H1 (cell line): ENCODE measurements around the gene UVSSA. TPM values are rescaled to one million over a fixed set of nuclear protein-coding genes. Genes with fewer than 3 reads are reported as not detected.

Experiments
- CTCF ChIA-PET: fragments of 300-600 bp; sonication (Branson Sonifier 250); formaldehyde crosslinking; loops from one replicate; lab custom pipeline; 2021; ENCODE audit not compliant: partially characterized antibody; lab: Charles Lee
- POLR2A ChIA-PET: fragments of 300-600 bp; sonication (Branson Sonifier 250); formaldehyde crosslinking; loops from one replicate; lab custom pipeline; 2021; ENCODE audit warnings: inconsistent platforms; ENCODE audit not compliant: partially characterized antibody; lab: Charles Lee
- DNase-seq, 2 experiments: peaks; one replicate each; pipeline versions ENCODE4 v3.0.0 to v3.0.0-alpha.2; 2010 to 2022; ENCODE audit warnings: low spot score in 2 of 2, low read depth in 1 of 2, mixed read lengths in 1 of 2
- FAIRE-seq: peaks from 2 replicates; lab custom pipeline; 2011; peaks lifted over from hg19 to GRCh38; lab: Jason Lieb, UNC
- H2AFZ ChIP-seq: 2 replicates; pipeline ENCODE4 v1.8.1; 2012; ENCODE audit warnings: low read length, inconsistent platforms
- H2AK5ac ChIP-seq: 2 replicates; pipeline ENCODE4 v1.6.1; 2013; ENCODE audit warnings: low read depth, low read length
- H2BK120ac ChIP-seq: replicated peaks from 2 replicates; pipeline ENCODE3; 2013; ENCODE audit warnings: low read depth, low read length, inconsistent platforms
- H2BK12ac ChIP-seq: 2 replicates; pipeline ENCODE4 v1.6.1; 2013; ENCODE audit warnings: low read depth, low read length
- H2BK15ac ChIP-seq: 2 replicates; pipeline ENCODE4 v1.6.1; 2013; ENCODE audit warnings: low read length
- H2BK20ac ChIP-seq: 2 replicates; pipeline ENCODE4 v1.6.1; 2013; ENCODE audit warnings: low read length
- H2BK5ac ChIP-seq: 2 replicates; pipeline ENCODE4 v1.6.1; 2013; ENCODE audit warnings: low read depth, low read length
- H3K14ac ChIP-seq: 2 replicates; pipeline ENCODE4 v1.6.1; 2013; ENCODE audit warnings: inconsistent platforms; ENCODE audit not compliant: insufficient read length
- H3K18ac ChIP-seq: 2 replicates; pipeline ENCODE4 v1.6.1; 2013; ENCODE audit warnings: low read length; ENCODE audit errors: extremely low read depth
- H3K23ac ChIP-seq: 2 replicates; pipeline ENCODE4 v1.6.1; 2013; ENCODE audit warnings: inconsistent platforms; ENCODE audit not compliant: insufficient read length
- H3K23me2 ChIP-seq: 2 replicates; pipeline ENCODE4 v1.6.1; 2013; ENCODE audit warnings: low read depth, low read length
- H3K27ac ChIP-seq: 2 replicates; pipeline ENCODE4 v1.6.1; 2011; ENCODE audit warnings: low read depth, low read length, inconsistent platforms
- H3K27me3 ChIP-seq, 4 experiments: replicated peaks in 1 of 4; 1 replicate in 1 of 4; 2 replicates in 3 of 4; pipeline versions ENCODE4 v1.6.1 to v1.8.1; 2011 to 2013; ENCODE audit warnings: low read length in 3 of 4, mild to moderate bottlenecking in 3 of 4, inconsistent platforms in 2 of 4, mixed read lengths in 2 of 4, moderate library complexity in 1 of 4; ENCODE audit not compliant: control insufficient read depth in 3 of 4, insufficient read depth in 3 of 4; ENCODE audit errors: extremely low read depth in 1 of 4
- H3K36me3 ChIP-seq, 4 experiments: 2 replicates each; pipeline versions ENCODE4 v1.6.1 to v1.8.1; 2011 to 2013; ENCODE audit warnings: mild to moderate bottlenecking in 4 of 4, low read length in 3 of 4, moderate library complexity in 2 of 4, control low read depth in 1 of 4, inconsistent platforms in 1 of 4; ENCODE audit not compliant: insufficient read depth in 4 of 4, control insufficient read depth in 2 of 4
- H3K4ac ChIP-seq: replicated peaks from 2 replicates; pipeline ENCODE3; 2013; ENCODE audit warnings: low read length, low read depth, mixed read lengths, inconsistent platforms; ENCODE audit not compliant: insufficient read length
- H3K4me1 ChIP-seq, 4 experiments: replicated peaks in 1 of 4; 1 replicate in 1 of 4; 2 replicates in 3 of 4; pipeline versions ENCODE4 v1.6.1 to v1.8.1; 2011 to 2013; ENCODE audit warnings: low read length in 3 of 4, inconsistent platforms in 2 of 4, mixed read lengths in 1 of 4; ENCODE audit not compliant: insufficient read depth in 4 of 4, control insufficient read depth in 3 of 4
- H3K4me2 ChIP-seq, 2 experiments: 2 replicates each; pipeline versions ENCODE4 v1.6.1 to v1.8.1; 2011 to 2013; ENCODE audit warnings: low read depth in 2 of 2, low read length in 2 of 2, control low read depth in 1 of 2, inconsistent platforms in 1 of 2, mild to moderate bottlenecking in 1 of 2; ENCODE audit not compliant: insufficient read depth in 1 of 2
- H3K4me3 ChIP-seq, 4 experiments: fragments of 200-600, 300-600 bp in 1 of 4; sonication (generic), shearing (Covaris generic), sonication (Bioruptor Twin) in 1 of 4; 2 replicates each; pipeline versions ENCODE4 v1.5.1 to v1.8.1; 2011 to 2016; ENCODE audit warnings: low read length in 4 of 4, low read depth in 3 of 4, control low read depth in 2 of 4, inconsistent platforms in 2 of 4, mild to moderate bottlenecking in 2 of 4, mixed read lengths in 1 of 4, moderate library complexity in 1 of 4; ENCODE audit not compliant: insufficient read depth in 2 of 4; ENCODE audit errors: extremely low read depth in 1 of 4
- H3K56ac ChIP-seq: replicated peaks from 2 replicates; pipeline ENCODE3; 2013; ENCODE audit warnings: low read depth, mild to moderate bottlenecking, mixed read lengths, low read length, inconsistent platforms; ENCODE audit not compliant: insufficient read length
- H3K79me1 ChIP-seq: 2 replicates; pipeline ENCODE4 v1.6.1; 2013; ENCODE audit warnings: low read depth, low read length, control low read depth
- H3K79me2 ChIP-seq, 2 experiments: 2 replicates each; pipeline versions ENCODE4 v1.6.1 to v1.8.1; 2012 to 2013; ENCODE audit warnings: low read length in 2 of 2, mild to moderate bottlenecking in 2 of 2, inconsistent platforms in 1 of 2; ENCODE audit not compliant: insufficient read depth in 2 of 2, control insufficient read depth in 1 of 2
- H3K9ac ChIP-seq, 4 experiments: replicated peaks in 1 of 4; 1 replicate in 1 of 4; 2 replicates in 3 of 4; pipeline versions ENCODE4 v1.6.1 to v1.8.1; 2011 to 2013; ENCODE audit warnings: low read depth in 3 of 4, low read length in 3 of 4, control low read depth in 2 of 4, mild to moderate bottlenecking in 2 of 4, moderate library complexity in 2 of 4, inconsistent platforms in 1 of 4; ENCODE audit errors: extremely low read depth in 1 of 4
- H3K9me3 ChIP-seq, 2 experiments: 2 replicates each; pipeline versions ENCODE4 v1.6.1 to v1.8.1; 2012 to 2013; ENCODE audit warnings: mild to moderate bottlenecking in 2 of 2, moderate library complexity in 2 of 2, control low read depth in 1 of 2, inconsistent platforms in 1 of 2, low read depth in 1 of 2, low read length in 1 of 2, mixed read lengths in 1 of 2; ENCODE audit not compliant: insufficient read depth in 2 of 2
- H4K20me1 ChIP-seq, 2 experiments: replicated peaks in 1 of 2; 2 replicates each; pipeline versions ENCODE3 to v1.8.1; 2011 to 2013; ENCODE audit warnings: inconsistent platforms in 2 of 2, low read length in 2 of 2, mild to moderate bottlenecking in 1 of 2; ENCODE audit not compliant: insufficient read depth in 2 of 2, control insufficient read depth in 1 of 2
- H4K5ac ChIP-seq: 2 replicates; pipeline ENCODE4 v1.6.1; 2013; ENCODE audit warnings: low read length, low read depth, mixed read lengths, inconsistent platforms; ENCODE audit not compliant: insufficient read length
- H4K8ac ChIP-seq: 2 replicates; pipeline ENCODE4 v1.8.0; 2013; ENCODE audit warnings: mild to moderate bottlenecking, moderate library complexity, low read length, inconsistent platforms; ENCODE audit not compliant: insufficient read depth; ENCODE audit errors: extremely low read depth
- H4K91ac ChIP-seq: replicated peaks from 2 replicates; pipeline ENCODE3; 2013; ENCODE audit warnings: low read length, mixed read lengths, inconsistent platforms; ENCODE audit not compliant: insufficient read length
- BRCA1 ChIP-seq: IDR thresholded peaks from 2 replicates; pipeline ENCODE4 v1.6.1; 2012; ENCODE audit warnings: low read depth, low read length, improper control_type of control experiment
- CEBPB ChIP-seq: IDR thresholded peaks from 2 replicates; pipeline ENCODE4 v1.6.1; 2012; ENCODE audit warnings: low read depth, low read length
- KDM4A ChIP-seq: IDR thresholded peaks from one replicate; pipeline ENCODE4 v1.7.1; 2012; ENCODE audit warnings: low read depth, mild to moderate bottlenecking, moderate library complexity, low read length, inconsistent platforms; ENCODE audit not compliant: severe bottlenecking
- PHF8 ChIP-seq: fragments of 200-600 bp; sonication (generic); conservative IDR thresholded peaks from 2 replicates; pipeline ENCODE4 v1.7.1; 2012; ENCODE audit warnings: low read depth, mild to moderate bottlenecking, inconsistent platforms, low read length, moderate library complexity
- RAD21 ChIP-seq, 2 experiments: IDR thresholded peaks in 1 of 2; conservative IDR thresholded peaks in 1 of 2; 2 replicates each; pipeline ENCODE4 v1.6.1; 2011; ENCODE audit warnings: low read depth in 2 of 2, low read length in 2 of 2, improper control_type of control experiment in 1 of 2, inconsistent platforms in 1 of 2, mild to moderate bottlenecking in 1 of 2, moderate library complexity in 1 of 2
- RFX5 ChIP-seq: IDR thresholded peaks from 2 replicates; pipeline ENCODE4 v1.6.1; 2011; ENCODE audit warnings: low read depth, low read length, improper control_type of control experiment, borderline replicate concordance
- RXRA ChIP-seq: IDR thresholded peaks from 2 replicates; pipeline ENCODE4 v1.6.1; 2011; ENCODE audit warnings: low read depth, mild to moderate bottlenecking, low read length, moderate library complexity; ENCODE audit not compliant: insufficient read depth
- TEAD4 ChIP-seq: IDR thresholded peaks from 2 replicates; pipeline ENCODE4 v1.6.1; 2012; ENCODE audit warnings: low read depth, low read length, inconsistent platforms, mixed read lengths
- ZNF274 ChIP-seq: IDR thresholded peaks from 2 replicates; pipeline ENCODE4 v1.7.0; 2012; ENCODE audit warnings: low read length, borderline replicate concordance; ENCODE audit errors: extremely low read depth
- WGBS, 2 experiments: shearing (Covaris generic) in 1 of 2; methylation state at CpG; one replicate each; pipeline versions ENCODE4 v1.1.6 to v1.1.7; 2013 to 2015; ENCODE audit warnings: low lambda C conversion rate in 2 of 2, mixed read lengths in 2 of 2, inconsistent platforms in 1 of 2, low coverage in 1 of 2, missing lambda C conversion rate in 1 of 2; ENCODE audit not compliant: insufficient replicate concordance in 2 of 2, insufficient coverage in 1 of 2, insufficient read length in 1 of 2; ENCODE audit errors: extremely low coverage in 1 of 2, missing lambda C conversion rate in 1 of 2; 5-methylcytosine and 5-hydroxymethylcytosine counted together
- polyA plus RNA-seq, 7 experiments: library from polyadenylated mRNA; depleted of rRNA in 3 of 7; stranded (reverse) in 5 of 7; unstranded in 2 of 7; fragments of >200 nt in 5 of 7; fragments of 200-250 nt in 2 of 7; gene quantifications; 1 replicate in 5 of 7; 2 replicates in 1 of 7; 4 replicates in 1 of 7; pipeline versions ENCODE4 v1.2.1 to v1.2.3, GENCODE V29; 2011 to 2013; ENCODE audit warnings: missing spikeins in 2 of 7, mixed read lengths in 2 of 7
- total RNA-seq: library from RNA; stranded (reverse); fragmentation: NEBNext Ultra II Directional; extraction: Animal tissue kit (Norgen Biotek cat#: 25700); gene quantifications from 2 replicates; pipeline ENCODE4 v1.2.1, GENCODE V29; 2021
- TF ChIP-seq, protein P1 (sequence below), 3 experiments: IDR thresholded peaks; 1 replicate in 2 of 3; 2 replicates in 1 of 3; pipeline versions ENCODE4 v1.5.1 to v1.6.1; 2011; ENCODE audit warnings: low read length in 3 of 3, mild to moderate bottlenecking in 3 of 3, inconsistent platforms in 2 of 3, low read depth in 1 of 3, moderate library complexity in 1 of 3; ENCODE audit not compliant: insufficient read depth in 1 of 3; ENCODE audit errors: control extremely low read depth in 1 of 3

UVSSA gene
- total and polyA plus RNA-seq, 2 of the 8 experiments (the other 6 are each of a cell fraction or from before 2014, with no cell fraction given): 14.5 to 19.4 TPM

- H3K9me3 ChIP-seq: no peaks in the 10 kb centered on the region
- H3K18ac ChIP-seq: no peak overlapping the region
- DNase-seq (no peak), FAIRE-seq (no peak)
- H3K9ac ChIP-seq: no peak overlapping the region
- WGBS, 2 experiments: 88% methylated on average over 27 of the region's 29 CpGs; no CpG with 5 or more reads in 1 of the 2 experiments
- ChIA-PET CTCF (interaction anchor here (1.0 to 1.3 kb wide), 2 partner anchors 8 to 13 kb away, joined by 3 read pairs; no protein-coding TSS in a partner anchor), POLR2A (interaction anchor here (0.8 to 2.5 kb wide), 5 partner anchors 10 to 92 kb away, joined by 3 to 8 read pairs (median 4); partner anchors contain the start of gene CTBP1)
- H3K4me1 ChIP-seq: no peaks in the 10 kb centered on the region; a peak in 1 of 7 replicates
- no peak overlapping the region for H2BK120ac ChIP-seq
- no peak overlapping the region for H2BK12ac ChIP-seq
- H3K79me1 ChIP-seq: no peaks in the 10 kb centered on the region; the same call in 1 of the 2 replicates
- H2BK20ac ChIP-seq: no peak overlapping the region
- H3K79me2 ChIP-seq: peaks cover 0 to 4% of the 10 kb centered on the region in 2 experiments; a peak in 1 of 4 replicates
- H3K56ac ChIP-seq: no peak overlapping the region
- H4K5ac ChIP-seq: no peak overlapping the region
- no peak overlapping the region for H3K14ac ChIP-seq
- no peak overlapping the region for H2AFZ ChIP-seq
- peaks cover 10 to 51% (median 40%) of the 10 kb centered on the region in 4 experiments for H3K36me3 ChIP-seq
- no peak overlapping the region for H2BK5ac ChIP-seq
- no peak overlapping the region for H4K8ac ChIP-seq
- H3K4me3 ChIP-seq: no peak overlapping the region
- no peak overlapping the region for H3K27ac ChIP-seq
- H4K91ac ChIP-seq: no peak overlapping the region
- no peak overlapping the region for H3K4ac ChIP-seq
- no peak overlapping the region for H3K4me2 ChIP-seq
- no peak overlapping the region for H2AK5ac ChIP-seq
- no peak overlapping the region for H3K23ac ChIP-seq
- no peaks in the 10 kb centered on the region for H3K23me2 ChIP-seq
- H3K27me3 ChIP-seq: no peaks in the 10 kb centered on the region
- H4K20me1 ChIP-seq: peaks cover 5 to 17% of the 10 kb centered on the region in 2 experiments
- H2BK15ac ChIP-seq: no peak overlapping the region
- TF ChIP-seq RAD21 (IDR thresholded peaks at IDR 0.05 in 1 of 2, conservative IDR thresholded peaks at IDR 0.05 in 1 of 2; ENCODE audit: low read depth in 2 of 2, low read length in 2 of 2) (no peak), RXRA (no peak), PHF8 (no peak), TEAD4 (no peak), CEBPB (no peak), RFX5 (no peak), BRCA1 (no peak), KDM4A (no peak), ZNF274 (no peak)
- TF ChIP-seq, protein P1, sequence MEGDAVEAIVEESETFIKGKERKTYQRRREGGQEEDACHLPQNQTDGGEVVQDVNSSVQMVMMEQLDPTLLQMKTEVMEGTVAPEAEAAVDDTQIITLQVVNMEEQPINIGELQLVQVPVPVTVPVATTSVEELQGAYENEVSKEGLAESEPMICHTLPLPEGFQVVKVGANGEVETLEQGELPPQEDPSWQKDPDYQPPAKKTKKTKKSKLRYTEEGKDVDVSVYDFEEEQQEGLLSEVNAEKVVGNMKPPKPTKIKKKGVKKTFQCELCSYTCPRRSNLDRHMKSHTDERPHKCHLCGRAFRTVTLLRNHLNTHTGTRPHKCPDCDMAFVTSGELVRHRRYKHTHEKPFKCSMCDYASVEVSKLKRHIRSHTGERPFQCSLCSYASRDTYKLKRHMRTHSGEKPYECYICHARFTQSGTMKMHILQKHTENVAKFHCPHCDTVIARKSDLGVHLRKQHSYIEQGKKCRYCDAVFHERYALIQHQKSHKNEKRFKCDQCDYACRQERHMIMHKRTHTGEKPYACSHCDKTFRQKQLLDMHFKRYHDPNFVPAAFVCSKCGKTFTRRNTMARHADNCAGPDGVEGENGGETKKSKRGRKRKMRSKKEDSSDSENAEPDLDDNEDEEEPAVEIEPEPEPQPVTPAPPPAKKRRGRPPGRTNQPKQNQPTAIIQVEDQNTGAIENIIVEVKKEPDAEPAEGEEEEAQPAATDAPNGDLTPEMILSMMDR (IDR thresholded peaks at IDR 0.05; ENCODE audit: control extremely low read depth in 1 of 3, insufficient read depth in 1 of 3, low read depth in 1 of 3, low read length in 3 of 3): no peak
Measured at GRCh38 chr4:1340181-1340747, 6.7 kb upstream of the UVSSA start.
